Measurements from ENCODE around the gene AHSP.

AHSP gene

GRCh38 chr16:31508706-31509195, 18.9 kb upstream of the AHSP start (continued):
- TF ChIP-seq ATF2 (tag by site-specific recombination; IDR thresholded peaks at IDR 0.05; ENCODE audit: low read depth) = peak; percentile 45
- TF ChIP-seq IKZF3 (tag by site-specific recombination; IDR thresholded peaks at IDR 0.05) = no peak
- TF ChIP-seq ZNF121 (tag by site-specific recombination; IDR thresholded peaks at IDR 0.05) = no peak
- no peak for TF ChIP-seq ZSCAN30 (tag by site-specific recombination; IDR thresholded peaks at IDR 0.05)
- TF ChIP-seq YY2 (tag by site-specific recombination; IDR thresholded peaks at IDR 0.05) = no peak
- TF ChIP-seq INSM2 (tag by site-specific recombination; IDR thresholded peaks at IDR 0.05) = no peak
- no peak for TF ChIP-seq KLF9 (tag by site-specific recombination; IDR thresholded peaks at IDR 0.05; ENCODE audit: low read depth)

GRCh38 chr16:31513126-31513525, 14.6 kb upstream of the AHSP start:
- TF ChIP-seq ZNF350 (tag by site-specific recombination; IDR thresholded peaks at IDR 0.05) (no peak), ZSCAN4 (tag by site-specific recombination; IDR thresholded peaks at IDR 0.05) (no peak), ZNF366 (tag by site-specific recombination; conservative IDR thresholded peaks at IDR 0.05) (no peak), SP2 (tag by site-specific recombination; IDR thresholded peaks at IDR 0.05) (no peak), ZNF274 (IDR thresholded peaks at IDR 0.05; ENCODE audit: low read length) (no peak), ZNF274 (tag by site-specific recombination; IDR thresholded peaks at IDR 0.05; ENCODE audit: borderline replicate concordance) (no peak), ZNF148 (tag by site-specific recombination; IDR thresholded peaks at IDR 0.05; ENCODE audit: borderline replicate concordance) (no peak), ZBTB49 (tag by site-specific recombination; IDR thresholded peaks at IDR 0.05; ENCODE audit: low read depth) (no peak), ZNF561 (tag by site-specific recombination; IDR thresholded peaks at IDR 0.05; ENCODE audit: borderline replicate concordance) (no peak), ZNF112 (tag by site-specific recombination; IDR thresholded peaks at IDR 0.05) (no peak), ZNF292 (tag by site-specific recombination; IDR thresholded peaks at IDR 0.05; ENCODE audit: borderline replicate concordance, low read depth) (no peak), ZNF548 (tag by site-specific recombination; IDR thresholded peaks at IDR 0.05) (no peak)
- no peaks in the 10 kb centered on the region for H3K9me3 ChIP-seq (ENCODE audit: control insufficient read depth, insufficient read depth, low read depth, low read length)
- ChIA-PET CTCF (no interaction called here), POLR2A (no interaction called here)
- H3K36me3 ChIP-seq (ENCODE audit: control insufficient read depth in 2 of 2, insufficient read depth in 1 of 2, low read length in 2 of 2) = no peaks in the 10 kb centered on the region
- H3K27ac ChIP-seq (ENCODE audit: extremely low read depth, low read depth, low read length) = no peak overlapping the region
- H3K4me3 ChIP-seq (ENCODE audit: low read depth, low read length) = no peak overlapping the region
- H3K4me1 ChIP-seq (ENCODE audit: control insufficient read depth, insufficient read depth, low read length) = no peaks in the 10 kb centered on the region
